ENCODE data around the gene SSC5D.

DNA sequence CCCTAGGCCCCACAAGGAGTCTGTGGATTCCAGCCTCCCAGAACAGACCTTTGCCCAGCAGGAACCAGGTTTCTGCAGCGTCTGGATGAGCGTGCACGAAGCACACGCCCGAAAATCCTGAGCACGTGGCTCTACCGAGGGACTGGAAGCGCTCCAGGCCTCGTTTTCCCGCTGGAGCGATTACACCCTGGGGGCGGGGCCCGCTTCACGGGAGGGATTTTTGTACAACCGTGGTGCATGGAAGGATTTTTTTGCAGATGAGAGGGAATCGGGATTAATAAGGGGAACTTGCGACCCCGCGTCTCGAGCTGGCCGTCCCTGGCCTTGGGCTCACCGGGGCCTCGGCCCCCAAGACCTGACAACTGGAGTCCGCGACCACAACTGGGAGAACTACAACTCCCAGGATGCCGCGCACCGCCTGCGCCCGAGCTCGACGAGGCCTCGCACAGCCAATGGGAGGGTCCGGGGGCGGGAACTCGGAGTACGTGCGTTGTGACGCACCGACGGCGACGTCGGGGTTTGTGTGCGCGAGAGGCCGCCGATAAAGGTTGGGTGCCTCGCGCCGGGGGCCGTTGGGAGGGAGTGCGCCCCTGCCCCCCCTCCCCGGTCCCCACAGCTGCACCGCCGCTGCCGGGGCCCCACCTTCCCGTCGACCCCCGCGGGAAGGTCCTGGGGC, 12.0 kb upstream of the SSC5D start, which contains the start of gene ZNF628:
- TF ChIP-seq POLR2AphosphoS5 (IDR thresholded peaks at IDR 0.05; ENCODE audit: low read depth, low read length), result peak; percentile 29; the same call in 1 of the 2 replicates
- TF ChIP-seq SIN3A (IDR thresholded peaks at IDR 0.05; ENCODE audit: borderline replicate concordance, insufficient read depth, low read length), result no peak; the same call in 1 of the 2 replicates
- TF ChIP-seq, protein P1, sequence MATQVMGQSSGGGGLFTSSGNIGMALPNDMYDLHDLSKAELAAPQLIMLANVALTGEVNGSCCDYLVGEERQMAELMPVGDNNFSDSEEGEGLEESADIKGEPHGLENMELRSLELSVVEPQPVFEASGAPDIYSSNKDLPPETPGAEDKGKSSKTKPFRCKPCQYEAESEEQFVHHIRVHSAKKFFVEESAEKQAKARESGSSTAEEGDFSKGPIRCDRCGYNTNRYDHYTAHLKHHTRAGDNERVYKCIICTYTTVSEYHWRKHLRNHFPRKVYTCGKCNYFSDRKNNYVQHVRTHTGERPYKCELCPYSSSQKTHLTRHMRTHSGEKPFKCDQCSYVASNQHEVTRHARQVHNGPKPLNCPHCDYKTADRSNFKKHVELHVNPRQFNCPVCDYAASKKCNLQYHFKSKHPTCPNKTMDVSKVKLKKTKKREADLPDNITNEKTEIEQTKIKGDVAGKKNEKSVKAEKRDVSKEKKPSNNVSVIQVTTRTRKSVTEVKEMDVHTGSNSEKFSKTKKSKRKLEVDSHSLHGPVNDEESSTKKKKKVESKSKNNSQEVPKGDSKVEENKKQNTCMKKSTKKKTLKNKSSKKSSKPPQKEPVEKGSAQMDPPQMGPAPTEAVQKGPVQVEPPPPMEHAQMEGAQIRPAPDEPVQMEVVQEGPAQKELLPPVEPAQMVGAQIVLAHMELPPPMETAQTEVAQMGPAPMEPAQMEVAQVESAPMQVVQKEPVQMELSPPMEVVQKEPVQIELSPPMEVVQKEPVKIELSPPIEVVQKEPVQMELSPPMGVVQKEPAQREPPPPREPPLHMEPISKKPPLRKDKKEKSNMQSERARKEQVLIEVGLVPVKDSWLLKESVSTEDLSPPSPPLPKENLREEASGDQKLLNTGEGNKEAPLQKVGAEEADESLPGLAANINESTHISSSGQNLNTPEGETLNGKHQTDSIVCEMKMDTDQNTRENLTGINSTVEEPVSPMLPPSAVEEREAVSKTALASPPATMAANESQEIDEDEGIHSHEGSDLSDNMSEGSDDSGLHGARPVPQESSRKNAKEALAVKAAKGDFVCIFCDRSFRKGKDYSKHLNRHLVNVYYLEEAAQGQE (IDR thresholded peaks at IDR 0.05; ENCODE audit: insufficient read depth in 1 of 2, low read depth in 2 of 2, low read length in 2 of 2), result 0 out of 4 replicates have a peak, but pooled peaks of 1 of the 2 experiments have one; percentile 4
- TF ChIP-seq TAF1 (IDR thresholded peaks at IDR 0.05; ENCODE audit: borderline replicate concordance, insufficient read depth, low read length), result no peak
- TF ChIP-seq FOXP2 (optimal IDR thresholded peaks at IDR 0.05; ENCODE audit: borderline replicate concordance, extremely low read depth, extremely low read length, insufficient read depth), result peak; percentile 79

All from PFSK-1 (cell line).